H9 (cell line): ENCODE measurements around the gene IL1RAPL1. TPM values are rescaled to one million over a fixed set of nuclear protein-coding genes. Genes with fewer than 3 reads are reported as not detected.

Experiments used
- DNase-seq: peaks from one replicate; pipeline ENCODE4 v3.0.0-alpha.2; 2017
- H2AFZ ChIP-seq: one replicate; pipeline ENCODE4 v1.6.1; 2013; ENCODE audit warnings: mild to moderate bottlenecking, low read length, control low read depth, moderate library complexity
- H2AK5ac ChIP-seq: 2 replicates; pipeline ENCODE4 v1.6.1; 2013; ENCODE audit warnings: low read length, control low read depth, mixed read lengths; ENCODE audit not compliant: insufficient read length
- H2BK120ac ChIP-seq: one replicate; pipeline ENCODE4 v1.6.1; 2013; ENCODE audit warnings: low read depth, mild to moderate bottlenecking, low read length, control low read depth, inconsistent platforms; ENCODE audit not compliant: poor library complexity, severe bottlenecking
- H2BK12ac ChIP-seq: 2 replicates; pipeline ENCODE4 v1.6.1; 2013; ENCODE audit warnings: low read length, control low read depth, mixed read lengths, low read depth; ENCODE audit not compliant: insufficient read length
- H2BK15ac ChIP-seq: 2 replicates; pipeline ENCODE4 v1.6.1; 2013; ENCODE audit warnings: low read depth, low read length, control low read depth
- H2BK20ac ChIP-seq: one replicate; pipeline ENCODE4 v1.6.1; 2013; ENCODE audit warnings: low read depth, mild to moderate bottlenecking, low read length, control low read depth, inconsistent platforms; ENCODE audit not compliant: poor library complexity, severe bottlenecking
- H2BK5ac ChIP-seq: 2 replicates; pipeline ENCODE4 v1.6.1; 2013; ENCODE audit warnings: low read length, control low read depth, mixed read lengths; ENCODE audit not compliant: insufficient read length
- H3K14ac ChIP-seq: 2 replicates; pipeline ENCODE4 v1.6.1; 2013; ENCODE audit warnings: low read length, control low read depth; ENCODE audit not compliant: insufficient read depth
- H3K18ac ChIP-seq: 2 replicates; pipeline ENCODE4 v1.6.1; 2013; ENCODE audit warnings: low read depth, mild to moderate bottlenecking, mixed read lengths, low read length, control low read depth; ENCODE audit not compliant: insufficient read length
- H3K23ac ChIP-seq: 2 replicates; pipeline ENCODE4 v1.6.1; 2013; ENCODE audit warnings: low read length, control low read depth, mixed read lengths, low read depth; ENCODE audit not compliant: insufficient read length
- H3K23me2 ChIP-seq: 2 replicates; pipeline ENCODE4 v1.6.1; 2013; ENCODE audit warnings: low read depth, mild to moderate bottlenecking, mixed read lengths, low read length, control low read depth; ENCODE audit not compliant: insufficient read length, poor library complexity, severe bottlenecking
- H3K27ac ChIP-seq: 2 replicates; pipeline ENCODE4 v1.5.1; 2013; ENCODE audit warnings: low read length, control low read depth, mixed read lengths, low read depth; ENCODE audit not compliant: insufficient read length
- H3K27me3 ChIP-seq: 2 replicates; pipeline ENCODE4 v1.6.1; 2013; ENCODE audit warnings: low read length, control low read depth, inconsistent platforms; ENCODE audit not compliant: insufficient read depth
- H3K4ac ChIP-seq: 2 replicates; pipeline ENCODE4 v1.6.1; 2013; ENCODE audit warnings: low read depth, mild to moderate bottlenecking, control low read depth, inconsistent platforms, low read length, moderate library complexity
- H3K4me1 ChIP-seq: 2 replicates; pipeline ENCODE4 v1.6.1; 2013; ENCODE audit warnings: low read length, control low read depth, inconsistent platforms; ENCODE audit not compliant: insufficient read depth
- H3K4me2 ChIP-seq: 2 replicates; pipeline ENCODE4 v1.6.1; 2013; ENCODE audit warnings: low read length, control low read depth, mixed read lengths; ENCODE audit not compliant: insufficient read length, insufficient read depth
- H3K56ac ChIP-seq: 2 replicates; pipeline ENCODE4 v1.6.1; 2013; ENCODE audit warnings: low read depth, mild to moderate bottlenecking, mixed read lengths, low read length, control low read depth; ENCODE audit not compliant: insufficient read length
- H3K79me1 ChIP-seq: 2 replicates; pipeline ENCODE4 v1.6.1; 2013; ENCODE audit warnings: low read depth, mild to moderate bottlenecking, moderate library complexity, low read length, control low read depth, inconsistent platforms; ENCODE audit not compliant: insufficient read depth, poor library complexity, severe bottlenecking
- H3K79me2 ChIP-seq: 2 replicates; pipeline ENCODE4 v1.6.1; 2013; ENCODE audit warnings: low read length, control low read depth, inconsistent platforms; ENCODE audit not compliant: insufficient read depth
- H3K9ac ChIP-seq: 2 replicates; pipeline ENCODE4 v1.6.1; 2013; ENCODE audit warnings: low read length, control low read depth, mixed read lengths; ENCODE audit not compliant: insufficient read length; ENCODE audit errors: extremely low read depth
- H3K9me3 ChIP-seq: one replicate; pipeline ENCODE4 v1.6.1; 2013; ENCODE audit warnings: low read depth, low read length, inconsistent platforms; ENCODE audit not compliant: control insufficient read depth
- H3T11ph ChIP-seq: one replicate; pipeline ENCODE4 v1.6.1; 2013; ENCODE audit warnings: mild to moderate bottlenecking, low read length, control low read depth, inconsistent platforms
- H4K20me1 ChIP-seq: one replicate; pipeline ENCODE4 v1.6.1; 2013; ENCODE audit not compliant: control insufficient read depth, insufficient read length, insufficient read depth
- H4K5ac ChIP-seq: 2 replicates; pipeline ENCODE4 v1.6.1; 2013; ENCODE audit warnings: low read depth, mild to moderate bottlenecking, mixed read lengths, low read length, control low read depth; ENCODE audit not compliant: insufficient read length
- H4K8ac ChIP-seq: replicated peaks from 2 replicates; pipeline ENCODE4 v1.6.1; 2013; ENCODE audit warnings: low read length, control low read depth, mixed read lengths, low read depth; ENCODE audit not compliant: insufficient read length
- H4K91ac ChIP-seq: 2 replicates; pipeline ENCODE4 v1.6.1; 2013; ENCODE audit warnings: low read depth, mild to moderate bottlenecking, moderate library complexity, mixed read lengths, low read length, control low read depth; ENCODE audit not compliant: insufficient read length
- H3K27ac Mint-ChIP-seq, 3 experiments: 2 replicates in 2 of 3; 3 replicates in 1 of 3; pipeline ENCODE4 v1.8.0; 2020 to 2021; ENCODE audit warnings: mixed read lengths in 3 of 3, mild to moderate bottlenecking in 1 of 3, moderate library complexity in 1 of 3
- H3K27me3 Mint-ChIP-seq: 2 replicates; pipeline ENCODE4 v1.8.0; 2021; ENCODE audit warnings: low read depth, mild to moderate bottlenecking, moderate library complexity, mixed read lengths
- H3K36me3 Mint-ChIP-seq, 3 experiments: 2 replicates in 2 of 3; 3 replicates in 1 of 3; pipeline ENCODE4 v1.8.0; 2020 to 2021; ENCODE audit warnings: low read depth in 3 of 3, mixed read lengths in 3 of 3; ENCODE audit not compliant: insufficient read depth in 1 of 3
- H3K4me1 Mint-ChIP-seq, 2 experiments: 2 replicates each; pipeline ENCODE4 v1.8.0; 2020; ENCODE audit warnings: mixed read lengths in 2 of 2
- H3K4me3 Mint-ChIP-seq, 2 experiments: 2 replicates in 1 of 2; 3 replicates in 1 of 2; pipeline ENCODE4 v1.8.0; 2020 to 2021; ENCODE audit warnings: mild to moderate bottlenecking in 2 of 2, mixed read lengths in 2 of 2, moderate library complexity in 1 of 2
- H3K9me3 Mint-ChIP-seq, 2 experiments: 2 replicates in 1 of 2; 3 replicates in 1 of 2; pipeline ENCODE4 v1.8.0; 2020; ENCODE audit warnings: mild to moderate bottlenecking in 2 of 2, mixed read lengths in 2 of 2, moderate library complexity in 1 of 2
- WGBS: extraction: QIAGEN DNeasy Blood & Tissue Kit; methylation state at CpG from one replicate; pipeline ENCODE4 v1.1.7; 2013; ENCODE audit warnings: missing lambda C conversion rate, low lambda C conversion rate, mixed read lengths; ENCODE audit not compliant: insufficient read length; ENCODE audit errors: extremely low coverage; 5-methylcytosine and 5-hydroxymethylcytosine counted together
- total RNA-seq: library from RNA; stranded (reverse); gene quantifications from 2 replicates; pipeline ENCODE4 v1.2.1, GENCODE V29; 2021
- TF ChIP-seq, protein P1 (sequence below): fragments of 200-600 bp; sonication (generic); conservative IDR thresholded peaks from 3 replicates; pipeline ENCODE4 v1.8.0; 2021; ENCODE audit warnings: antibody characterized with exemption, mild to moderate bottlenecking

The IL1RAPL1 gene
- total RNA-seq, 1 experiment from 2014 or later, result 0.31 TPM

DNA sequence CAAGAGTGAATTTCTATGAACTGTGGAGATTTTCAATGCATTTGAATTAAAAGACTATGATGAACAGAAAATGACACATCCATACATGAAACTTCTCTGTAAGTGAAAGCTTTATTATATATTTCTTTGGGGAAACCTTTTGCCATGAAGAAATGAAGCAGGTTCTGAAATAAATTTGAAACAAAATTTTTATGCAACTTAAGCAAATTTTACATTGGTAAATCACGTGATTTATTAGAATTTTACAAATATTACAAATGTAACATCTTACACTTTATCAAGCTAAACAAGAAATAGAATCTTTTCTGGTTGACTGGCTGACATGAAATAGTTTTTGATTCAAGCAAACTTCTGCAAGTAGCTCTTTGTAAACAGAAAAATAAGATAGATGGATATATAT lies 131.2 kb downstream of the IL1RAPL1 start:
- Histone ChIP-seq H4K8ac (no peak overlapping the region), H3K23ac (no peak overlapping the region), H3K23me2 (no peaks in the 10 kb centered on the region), H3K79me2 (no peaks in the 10 kb centered on the region), H4K20me1 (no peaks in the 10 kb centered on the region), H3K4me2 (no peak overlapping the region), H3K4me1 (no peaks in the 10 kb centered on the region), H2AFZ (no peak overlapping the region), H2BK5ac (no peak overlapping the region), H3K27me3 (no peaks in the 10 kb centered on the region), H2AK5ac (no peak overlapping the region), H3K18ac (no peak overlapping the region), H3K9me3 (no peaks in the 10 kb centered on the region), H2BK15ac (no peak overlapping the region), H2BK12ac (no peak overlapping the region), H3K79me1 (no peaks in the 10 kb centered on the region), H3K9ac (no peak overlapping the region), H3K14ac (no peak overlapping the region), H4K91ac (no peak overlapping the region), H3K27ac (no peak overlapping the region), H3K56ac (no peak overlapping the region), H2BK120ac (no peak overlapping the region), H2BK20ac (no peak overlapping the region), H4K5ac (no peak overlapping the region), H3K4ac (no peak overlapping the region), H3T11ph (no peak overlapping the region)
- H3K27ac Mint-ChIP-seq, result no peak overlapping the region
- no peaks in the 10 kb centered on the region for H3K4me1 Mint-ChIP-seq
- H3K27me3 Mint-ChIP-seq, result no peaks in the 10 kb centered on the region
- no CpG with 5 or more reads among the region's 1 CpG for WGBS
- TF ChIP-seq, protein P1, sequence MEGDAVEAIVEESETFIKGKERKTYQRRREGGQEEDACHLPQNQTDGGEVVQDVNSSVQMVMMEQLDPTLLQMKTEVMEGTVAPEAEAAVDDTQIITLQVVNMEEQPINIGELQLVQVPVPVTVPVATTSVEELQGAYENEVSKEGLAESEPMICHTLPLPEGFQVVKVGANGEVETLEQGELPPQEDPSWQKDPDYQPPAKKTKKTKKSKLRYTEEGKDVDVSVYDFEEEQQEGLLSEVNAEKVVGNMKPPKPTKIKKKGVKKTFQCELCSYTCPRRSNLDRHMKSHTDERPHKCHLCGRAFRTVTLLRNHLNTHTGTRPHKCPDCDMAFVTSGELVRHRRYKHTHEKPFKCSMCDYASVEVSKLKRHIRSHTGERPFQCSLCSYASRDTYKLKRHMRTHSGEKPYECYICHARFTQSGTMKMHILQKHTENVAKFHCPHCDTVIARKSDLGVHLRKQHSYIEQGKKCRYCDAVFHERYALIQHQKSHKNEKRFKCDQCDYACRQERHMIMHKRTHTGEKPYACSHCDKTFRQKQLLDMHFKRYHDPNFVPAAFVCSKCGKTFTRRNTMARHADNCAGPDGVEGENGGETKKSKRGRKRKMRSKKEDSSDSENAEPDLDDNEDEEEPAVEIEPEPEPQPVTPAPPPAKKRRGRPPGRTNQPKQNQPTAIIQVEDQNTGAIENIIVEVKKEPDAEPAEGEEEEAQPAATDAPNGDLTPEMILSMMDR, result no peak
- peaks cover 8 to 48% of the 10 kb centered on the region in 2 experiments for H3K9me3 Mint-ChIP-seq
- no peaks in the 10 kb centered on the region; a peak in 1 of 7 replicates for H3K36me3 Mint-ChIP-seq
- H3K4me3 Mint-ChIP-seq, result no peak overlapping the region
- no peak for DNase-seq
